Mesendoderm (in vitro differentiated cells): Measurements from ENCODE around the gene NFKBIA.

Experiments used
- DNase-seq: peaks from one replicate; pipeline ENCODE4 v3.0.0; 2013
- H2AK5ac ChIP-seq: 2 replicates; pipeline ENCODE4 v1.6.1; 2013; ENCODE audit warnings: low read length, inconsistent platforms
- H2BK120ac ChIP-seq: 2 replicates; pipeline ENCODE4 v1.6.1; 2013; ENCODE audit warnings: low read depth, mild to moderate bottlenecking, low read length, moderate library complexity, mixed read lengths
- H2BK15ac ChIP-seq: replicated peaks from 2 replicates; pipeline ENCODE4 v1.6.1; 2013; ENCODE audit warnings: low read depth, mild to moderate bottlenecking, moderate library complexity
- H2BK5ac ChIP-seq: 2 replicates; pipeline ENCODE4 v1.6.1; 2013; ENCODE audit warnings: low read length, inconsistent platforms
- H3K18ac ChIP-seq: 2 replicates; pipeline ENCODE4 v1.6.1; 2013; ENCODE audit warnings: mild to moderate bottlenecking, low read length, mixed read lengths
- H3K23ac ChIP-seq: one replicate; pipeline ENCODE4 v1.6.1; 2013; ENCODE audit warnings: low read length
- H3K27ac ChIP-seq: 2 replicates; pipeline ENCODE4 v1.5.1; 2013; ENCODE audit warnings: low read depth, mild to moderate bottlenecking, inconsistent platforms, low read length, moderate library complexity
- H3K27me3 ChIP-seq: 2 replicates; pipeline ENCODE4 v1.6.1; 2013; ENCODE audit warnings: low read length, control low read depth, mild to moderate bottlenecking, inconsistent platforms; ENCODE audit not compliant: insufficient read depth, poor library complexity
- H3K36me3 ChIP-seq: 2 replicates; pipeline ENCODE4 v1.6.1; 2013; ENCODE audit warnings: low read length, inconsistent platforms; ENCODE audit not compliant: control insufficient read depth, insufficient read depth
- H3K4ac ChIP-seq: one replicate; pipeline ENCODE4 v1.6.1; 2013; ENCODE audit warnings: low read depth, mild to moderate bottlenecking, low read length, moderate library complexity
- H3K4me1 ChIP-seq: 2 replicates; pipeline ENCODE4 v1.6.1; 2013; ENCODE audit warnings: low read depth, low read length, inconsistent platforms; ENCODE audit not compliant: control insufficient read depth
- H3K4me2 ChIP-seq: 2 replicates; pipeline ENCODE4 v1.6.1; 2013; ENCODE audit warnings: low read length
- H3K4me3 ChIP-seq: 2 replicates; pipeline ENCODE4 v1.5.1; 2013; ENCODE audit warnings: mild to moderate bottlenecking, low read length
- H3K56ac ChIP-seq: one replicate; pipeline ENCODE4 v1.6.1; 2013; ENCODE audit warnings: low read length
- H3K79me1 ChIP-seq: 2 replicates; pipeline ENCODE4 v1.6.1; 2013; ENCODE audit warnings: low read length, inconsistent platforms
- H3K79me2 ChIP-seq: 2 replicates; pipeline ENCODE4 v1.6.1; 2013; ENCODE audit warnings: mild to moderate bottlenecking, low read length; ENCODE audit not compliant: control insufficient read depth, insufficient read depth
- H3K9ac ChIP-seq: 2 replicates; pipeline ENCODE4 v1.6.1; 2013; ENCODE audit warnings: low read length, inconsistent platforms
- H4K5ac ChIP-seq: one replicate; pipeline ENCODE4 v1.6.1; 2013; ENCODE audit warnings: low read length
- H4K8ac ChIP-seq: one replicate; pipeline ENCODE4 v1.6.1; 2013; ENCODE audit warnings: low read depth, mild to moderate bottlenecking, control low read depth, low read length, moderate library complexity
- WGBS: extraction: QIAGEN DNeasy Blood & Tissue Kit; methylation state at CpG from one replicate; pipeline ENCODE4 v1.1.7; 2013; ENCODE audit warnings: low lambda C conversion rate, missing lambda C conversion rate; ENCODE audit not compliant: insufficient coverage; ENCODE audit errors: extremely low coverage; 5-methylcytosine and 5-hydroxymethylcytosine counted together

The NFKBIA gene

DNA sequence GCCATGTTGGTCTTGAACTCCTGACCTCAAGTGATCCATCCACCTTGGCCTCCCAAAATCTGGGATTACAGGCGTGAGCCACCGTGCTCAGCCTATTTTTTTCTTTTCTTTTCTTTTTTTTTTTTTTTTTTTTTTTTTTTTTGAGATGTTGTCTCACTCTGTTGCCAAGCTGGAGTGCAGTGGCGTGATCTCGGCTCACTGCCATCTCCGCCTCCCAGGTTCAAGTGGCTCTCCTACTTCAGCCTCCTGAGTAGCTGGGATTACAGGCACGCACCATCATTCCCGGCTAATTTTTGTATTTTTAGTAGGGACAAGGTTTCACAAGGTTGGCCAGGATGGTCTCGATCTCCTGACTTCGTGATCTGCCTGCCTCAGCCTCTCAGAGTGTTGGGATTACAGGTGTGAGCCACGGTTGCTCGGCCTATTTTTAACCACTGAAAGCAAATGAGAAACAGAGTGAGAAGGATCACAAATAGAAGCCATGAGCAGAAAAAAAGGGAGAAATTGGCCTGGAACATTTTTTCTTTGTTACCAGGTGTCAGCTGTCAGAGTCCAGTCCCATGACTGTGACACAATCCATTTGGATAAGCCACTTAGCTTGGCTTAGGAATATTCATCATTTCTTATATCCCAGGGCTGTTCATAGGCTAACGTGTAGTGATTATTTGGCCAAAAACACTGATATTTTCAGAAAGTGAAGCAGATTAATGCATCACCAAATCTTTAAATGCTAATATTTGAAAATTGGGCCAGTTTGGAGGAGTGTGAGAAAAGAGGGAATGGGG, 7.9 kb upstream of the NFKBIA start:
- peak overlapping the region; percentile 63 for H3K56ac ChIP-seq
- no peak overlapping the region for H3K9ac ChIP-seq
- no peak overlapping the region for H2BK15ac ChIP-seq
- H3K23ac ChIP-seq = no peak overlapping the region
- H3K4me3 ChIP-seq = no peak overlapping the region
- H3K79me2 ChIP-seq = no peaks in the 10 kb centered on the region
- H3K79me1 ChIP-seq = no peaks in the 10 kb centered on the region
- no peak overlapping the region for H3K18ac ChIP-seq
- H4K5ac ChIP-seq = no peak overlapping the region
- H2BK5ac ChIP-seq = no peak overlapping the region
- H2AK5ac ChIP-seq = no peak overlapping the region
- H2BK120ac ChIP-seq = no peak overlapping the region
- H3K4ac ChIP-seq = no peak overlapping the region
- no CpG with 5 or more reads among the region's 12 CpGs for WGBS
- no peak for DNase-seq
- H3K4me1 ChIP-seq = no peaks in the 10 kb centered on the region
- no peaks in the 10 kb centered on the region for H3K27me3 ChIP-seq
- no peak overlapping the region for H4K8ac ChIP-seq
- H3K36me3 ChIP-seq = no peaks in the 10 kb centered on the region
- no peak overlapping the region for H3K27ac ChIP-seq
- no peak overlapping the region for H3K4me2 ChIP-seq

DNA sequence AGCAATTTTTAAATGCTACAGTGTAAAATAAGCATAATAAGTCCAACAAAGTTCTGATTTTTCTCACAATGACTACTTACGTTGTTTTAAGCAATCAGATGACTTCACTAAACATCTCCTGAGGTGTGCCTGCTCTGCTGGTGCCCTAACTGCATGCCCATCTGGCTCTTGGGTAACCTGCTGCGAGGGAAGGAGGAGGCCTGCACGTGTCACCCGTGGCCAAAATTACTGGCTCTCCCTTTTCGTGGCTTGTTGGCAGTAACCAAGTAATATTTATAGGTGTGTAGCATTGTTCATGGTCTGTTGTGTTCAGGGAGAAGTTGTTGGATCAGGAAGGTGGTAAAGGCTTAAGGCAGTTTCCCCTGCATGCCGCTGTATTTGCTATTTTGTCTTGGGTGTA, 6.3 kb upstream of the NFKBIA start:
- DNase-seq = no peak
- no peak overlapping the region for H3K27ac ChIP-seq
- no CpG with 5 or more reads among the region's 6 CpGs for WGBS

DNA sequence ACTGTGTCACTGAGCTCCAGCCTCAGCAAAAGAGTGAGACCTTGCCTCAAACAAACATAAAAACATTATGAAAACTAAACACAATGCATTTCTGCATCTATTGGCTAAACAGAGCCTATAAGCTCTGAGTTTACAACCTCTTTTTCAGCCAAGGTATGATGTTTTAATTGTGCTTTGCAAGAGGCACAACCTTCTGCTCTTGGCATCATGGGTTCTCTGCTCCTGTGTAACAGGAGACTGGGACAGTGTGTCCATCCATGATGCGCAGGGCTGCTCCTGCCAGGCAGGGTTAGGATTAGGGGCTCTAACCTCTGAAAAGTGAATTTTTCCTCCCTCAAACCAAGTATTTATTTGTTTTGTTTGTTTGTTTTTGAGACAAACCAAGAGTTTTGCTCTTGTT, 5.0 kb upstream of the NFKBIA start:
- Histone ChIP-seq H3K18ac (no peak overlapping the region), H3K23ac (no peak overlapping the region), H3K4ac (no peak overlapping the region), H2AK5ac (no peak overlapping the region), H3K4me2 (no peak overlapping the region), H3K4me1 (peaks cover 10% of the 10 kb centered on the region), H4K5ac (no peak overlapping the region), H3K9ac (no peak overlapping the region), H3K56ac (no peak overlapping the region), H2BK120ac (no peak overlapping the region), H3K4me3 (no peak overlapping the region), H3K27me3 (no peaks in the 10 kb centered on the region), H2BK15ac (no peak overlapping the region), H2BK5ac (no peak overlapping the region), H3K27ac (no peak overlapping the region), H4K8ac (no peak overlapping the region), H3K36me3 (no peaks in the 10 kb centered on the region), H3K79me2 (peaks cover 9% of the 10 kb centered on the region), H3K79me1 (peaks cover 5% of the 10 kb centered on the region)
- no peak for DNase-seq
- WGBS = no CpG with 5 or more reads among the region's 1 CpG

More for the DNA sequence above, 6.3 kb upstream of the NFKBIA start:
- Histone ChIP-seq H3K4me2 (no peak overlapping the region), H2AK5ac (no peak overlapping the region), H3K56ac (no peak overlapping the region), H3K4me1 (peaks cover 5% of the 10 kb centered on the region), H3K27me3 (no peaks in the 10 kb centered on the region), H4K5ac (no peak overlapping the region), H3K23ac (peak overlapping the region; percentile 75), H2BK5ac (no peak overlapping the region), H2BK15ac (no peak overlapping the region), H3K79me1 (peaks cover under 1% of the 10 kb centered on the region), H2BK120ac (no peak overlapping the region), H3K79me2 (no peaks in the 10 kb centered on the region), H3K18ac (no peak overlapping the region), H3K4me3 (no peak overlapping the region), H3K36me3 (no peaks in the 10 kb centered on the region), H3K4ac (no peak overlapping the region), H4K8ac (no peak overlapping the region), H3K9ac (no peak overlapping the region)

DNA sequence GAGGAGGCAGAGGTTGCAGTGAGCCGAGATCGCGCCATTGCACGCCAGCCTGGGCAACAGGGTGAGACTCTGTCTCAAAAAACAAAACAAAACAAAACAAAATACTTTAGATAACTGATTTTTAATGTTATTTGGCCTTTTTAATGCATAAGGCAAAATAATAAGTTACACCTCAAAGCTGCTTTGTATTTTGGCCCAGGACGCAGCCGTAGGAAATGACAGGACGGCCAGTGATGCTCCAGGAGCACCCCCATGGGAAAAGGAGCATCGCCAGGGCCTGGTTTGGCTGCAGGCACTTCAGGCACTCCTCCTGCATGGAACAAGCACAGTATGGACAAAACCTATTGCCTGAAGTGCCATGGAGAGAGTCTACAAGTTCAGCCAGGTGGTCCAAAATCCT, 3.5 kb upstream of the NFKBIA start:
- Histone ChIP-seq H3K79me1 (peaks cover 8% of the 10 kb centered on the region), H3K4ac (no peak overlapping the region), H3K9ac (no peak overlapping the region), H2AK5ac (no peak overlapping the region), H3K36me3 (peaks cover 5% of the 10 kb centered on the region), H3K79me2 (peaks cover 19% of the 10 kb centered on the region), H4K8ac (no peak overlapping the region), H3K4me3 (no peak overlapping the region), H3K4me2 (no peak overlapping the region), H3K56ac (no peak overlapping the region), H3K27me3 (no peaks in the 10 kb centered on the region), H3K18ac (no peak overlapping the region), H3K4me1 (peaks cover 12% of the 10 kb centered on the region), H2BK5ac (no peak overlapping the region), H2BK15ac (no peak overlapping the region), H3K27ac (no peak overlapping the region), H4K5ac (no peak overlapping the region), H2BK120ac (no peak overlapping the region), H3K23ac (no peak overlapping the region)
- WGBS = no CpG with 5 or more reads among the region's 8 CpGs
- DNase-seq = no peak

DNA sequence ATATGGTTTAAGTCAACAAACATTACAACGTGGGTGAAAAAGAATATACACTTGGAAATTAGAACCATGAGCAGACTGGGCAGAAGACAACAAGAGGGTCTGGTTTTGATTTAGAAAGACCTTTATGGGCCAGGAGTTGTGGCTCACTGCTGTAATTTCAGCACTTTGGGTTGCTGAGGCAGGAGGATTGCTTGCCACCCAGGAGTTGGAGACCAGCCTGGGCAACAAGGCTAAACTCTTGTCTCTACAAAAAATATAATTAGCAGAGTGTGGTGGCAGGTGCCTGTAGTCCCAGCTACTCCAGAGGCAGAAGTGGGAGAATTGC, 2.7 kb upstream of the NFKBIA start:
- Histone ChIP-seq H3K4me3 (no peak overlapping the region), H3K18ac (no peak overlapping the region), H3K36me3 (peaks cover 10% of the 10 kb centered on the region), H3K79me2 (peaks cover 27% of the 10 kb centered on the region), H3K27me3 (no peaks in the 10 kb centered on the region), H3K79me1 (peaks cover 14% of the 10 kb centered on the region), H3K56ac (no peak overlapping the region), H2BK5ac (no peak overlapping the region), H3K4me2 (no peak overlapping the region), H3K4ac (no peak overlapping the region), H3K23ac (no peak overlapping the region), H4K5ac (no peak overlapping the region), H3K9ac (no peak overlapping the region), H3K27ac (no peak overlapping the region), H2AK5ac (no peak overlapping the region), H4K8ac (no peak overlapping the region), H2BK15ac (no peak overlapping the region), H2BK120ac (no peak overlapping the region), H3K4me1 (peaks cover 20% of the 10 kb centered on the region)
- no peak for DNase-seq
- WGBS = no CpG with 5 or more reads among the region's 1 CpG
